ENCODE measurements around the gene RASGRP1. TPM values are rescaled to one million over a fixed set of nuclear protein-coding genes. Genes with fewer than 3 reads are reported as not detected.

RASGRP1 gene
- total RNA-seq, 1 donor from 2014 or later = 3.5 TPM

DNA sequence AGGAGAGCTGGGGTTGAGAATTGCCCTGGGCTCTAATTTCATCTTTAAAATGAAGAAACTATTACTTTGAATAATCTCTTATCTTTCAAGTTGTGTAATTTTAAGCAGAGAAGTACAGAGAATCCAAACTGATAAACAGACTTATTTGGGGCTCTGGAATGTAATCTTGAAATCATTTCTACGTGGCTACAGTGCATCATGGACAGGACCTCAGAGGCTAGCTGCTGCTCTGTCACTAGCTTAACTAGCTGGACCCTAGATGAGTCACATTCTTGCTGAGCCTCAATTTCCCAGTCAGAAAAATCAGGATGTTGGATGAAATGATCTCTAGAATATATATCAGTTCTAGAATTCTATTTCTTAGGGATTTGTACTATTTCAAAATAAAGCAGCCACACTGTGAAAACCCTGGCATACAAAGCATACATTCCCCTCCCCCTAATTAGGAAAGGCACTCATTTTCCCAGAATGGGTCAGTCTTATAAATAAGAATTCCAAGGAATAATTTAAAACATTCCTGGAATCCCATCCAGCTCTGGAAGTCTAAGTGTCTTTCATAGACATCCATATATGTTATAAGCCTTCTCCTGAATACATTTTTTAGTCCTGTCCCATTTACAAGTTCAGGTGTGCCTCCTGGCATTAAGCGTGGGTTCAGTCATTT lies 47.2 kb downstream of the RASGRP1 start:
- DNase-seq (ENCODE audit: low read depth) = no peak
- no peak overlapping the region for H3K4me3 ChIP-seq (ENCODE audit: low read depth, low read length)
- TF ChIP-seq CTCF (conservative IDR thresholded peaks at IDR 0.05; ENCODE audit: low read depth, low read length) = no peak

GRCh38 chr15:38516626-38517025 lies 48.0 kb downstream of the RASGRP1 start:
- no peak overlapping the region for H3K4me3 ChIP-seq (ENCODE audit: low read depth, low read length)
- DNase-seq (ENCODE audit: low read depth) = no peak
- no peak for TF ChIP-seq CTCF (conservative IDR thresholded peaks at IDR 0.05; ENCODE audit: low read depth, low read length)

- H3K4me3 ChIP-seq (ENCODE audit: low read depth, low read length) = no peak overlapping the region
- no peak for TF ChIP-seq CTCF (conservative IDR thresholded peaks at IDR 0.05; ENCODE audit: low read depth, low read length)
- DNase-seq (ENCODE audit: low read depth) = no peak
Observed at GRCh38 chr15:38514601-38515000, 50.0 kb downstream of the RASGRP1 start.

GRCh38 chr15:38512901-38513300 lies 51.7 kb downstream of the RASGRP1 start:
- DNase-seq (ENCODE audit: low read depth) = no peak
- H3K4me3 ChIP-seq (ENCODE audit: low read depth, low read length) = no peak overlapping the region
- TF ChIP-seq CTCF (conservative IDR thresholded peaks at IDR 0.05; ENCODE audit: low read depth, low read length) = no peak

GRCh38 chr15:38509152-38509551 lies 55.5 kb downstream of the RASGRP1 start:
- no peak for DNase-seq (ENCODE audit: low read depth)
- no peak for TF ChIP-seq CTCF (conservative IDR thresholded peaks at IDR 0.05; ENCODE audit: low read depth, low read length)
- no peak overlapping the region for H3K4me3 ChIP-seq (ENCODE audit: low read depth, low read length)

- DNase-seq (ENCODE audit: low read depth) = no peak
- TF ChIP-seq CTCF (conservative IDR thresholded peaks at IDR 0.05; ENCODE audit: low read depth, low read length) = no peak
- no peak overlapping the region for H3K4me3 ChIP-seq (ENCODE audit: low read depth, low read length)
Observed at GRCh38 chr15:38508647-38509046, 56.0 kb downstream of the RASGRP1 start.

DNA sequence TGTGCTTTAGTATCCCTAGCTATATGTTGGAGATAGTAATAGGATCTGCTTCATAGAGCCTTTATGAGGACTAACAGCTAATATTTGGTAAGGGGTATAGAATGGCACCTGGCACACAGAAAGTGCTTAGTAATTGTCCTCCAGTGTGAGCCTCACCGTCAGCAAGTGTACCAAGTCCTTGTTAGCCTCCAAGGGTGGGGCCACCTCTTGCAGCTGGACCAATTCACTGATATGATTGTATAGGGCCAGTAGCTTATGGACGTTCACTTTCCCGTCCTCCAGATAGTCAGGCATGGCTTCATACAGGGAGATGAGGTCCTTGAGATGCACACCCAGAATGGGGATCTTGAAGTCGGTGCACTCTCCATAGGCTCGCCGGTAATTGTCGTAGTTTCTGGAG lies 57.0 kb downstream of the RASGRP1 start:
- no peak overlapping the region for H3K4me3 ChIP-seq (ENCODE audit: low read depth, low read length)
- DNase-seq (ENCODE audit: low read depth) = no peak
- TF ChIP-seq CTCF (conservative IDR thresholded peaks at IDR 0.05; ENCODE audit: low read depth, low read length) = no peak

All from epithelial cell of proximal tubule (primary cell).